B cell (primary cell): ENCODE results near the gene NCBP3. TPM values are rescaled to one million over a fixed set of nuclear protein-coding genes. Genes with fewer than 3 reads are reported as not detected.

ENCODE experiments used
- ATAC-seq: fragments of 200-7000 bp; cut with Tn5 transposase; one replicate; pipeline ENCODE4 v1.10.0; 2021; ENCODE audit warnings: low read depth, mild to moderate bottlenecking, moderate number of reproducible peaks, moderate library complexity
- CTCF ChIA-PET: fragments of 350-600 bp; sonication (Branson Sonifier 250); formaldehyde crosslinking; loops from one replicate; lab custom pipeline; 2021; ENCODE audit warnings: antibody characterized with exemption, inconsistent platforms; lab: Charles Lee
- POLR2A ChIA-PET: fragments of 350-600 bp; sonication (Branson Sonifier 250); formaldehyde crosslinking; loops from one replicate; lab custom pipeline; 2021; ENCODE audit warnings: antibody characterized with exemption; lab: Charles Lee
- DNase-seq: peaks from one replicate; pipeline ENCODE4 v3.0.0; 2013
- H2AFZ ChIP-seq: 2 replicates; pipeline ENCODE4 v1.6.1; 2012; ENCODE audit warnings: mild to moderate bottlenecking, low read depth, low read length; ENCODE audit not compliant: insufficient read depth, poor library complexity, severe bottlenecking
- H3K27ac ChIP-seq, 2 donors: 1 replicate in 1 of 2; 2 replicates in 1 of 2; pipeline ENCODE4 v1.5.1; 2012 to 2013; ENCODE audit warnings: low read length in 2 of 2, mild to moderate bottlenecking in 2 of 2, moderate library complexity in 1 of 2
- H3K27me3 ChIP-seq, 4 experiments: fragments of 200-600 bp in 1 of 4; sonication (generic) in 1 of 4; replicated peaks in 1 of 4; 1 replicate in 2 of 4; 2 replicates in 2 of 4; pipeline versions ENCODE4 v1.6.1 to v1.7.0; 2013 to 2016; ENCODE audit warnings: low read length in 3 of 4, mild to moderate bottlenecking in 2 of 4, mixed read lengths in 1 of 4, moderate library complexity in 1 of 4; ENCODE audit not compliant: insufficient read depth in 4 of 4, control insufficient read depth in 3 of 4; ENCODE audit errors: control extremely low read depth in 1 of 4
- H3K36me3 ChIP-seq, 2 experiments: replicated peaks in 1 of 2; 1 replicate in 1 of 2; 2 replicates in 1 of 2; pipeline versions ENCODE4 v1.6.1 to v1.7.1; 2013; ENCODE audit warnings: low read length in 1 of 2; ENCODE audit not compliant: insufficient read depth in 2 of 2, control insufficient read depth in 1 of 2; ENCODE audit errors: control extremely low read depth in 1 of 2, extremely low read depth in 1 of 2
- H3K4me1 ChIP-seq, 2 donors: fragments of 200-600 bp in 1 of 2; sonication (generic) in 1 of 2; 1 replicate in 1 of 2; 2 replicates in 1 of 2; pipeline versions ENCODE4 v1.5.1 to v1.6.1; 2013 to 2017; ENCODE audit warnings: low read length in 2 of 2; ENCODE audit not compliant: control insufficient read depth in 2 of 2, insufficient read depth in 2 of 2
- H3K4me2 ChIP-seq: replicated peaks from 2 replicates; pipeline ENCODE3; 2012; ENCODE audit warnings: mild to moderate bottlenecking, low read depth, low read length; ENCODE audit not compliant: poor library complexity, severe bottlenecking
- H3K4me3 ChIP-seq, 5 experiments: fragments of 200-600 bp in 1 of 5; sonication (generic) in 1 of 5; 1 replicate in 3 of 5; 2 replicates in 2 of 5; pipeline versions ENCODE4 v1.5.1 to v1.7.0; 2011 to 2016; ENCODE audit warnings: low read length in 4 of 5, mild to moderate bottlenecking in 4 of 5, low read depth in 2 of 5, control low read depth in 1 of 5, moderate library complexity in 1 of 5; ENCODE audit not compliant: insufficient read depth in 1 of 5; ENCODE audit errors: control extremely low read depth in 1 of 5, extremely low read depth in 1 of 5
- H3K79me2 ChIP-seq: fragments of 200-600 bp; sonication (generic); one replicate; pipeline ENCODE4 v1.6.0; 2016; ENCODE audit warnings: low read length; ENCODE audit not compliant: control insufficient read depth, insufficient read depth
- H3K9ac ChIP-seq: fragments of 200-600 bp; sonication (generic); 2 replicates; pipeline ENCODE4 v1.6.1; 2017; ENCODE audit warnings: mild to moderate bottlenecking, low read length, moderate library complexity
- H3K9me3 ChIP-seq, 3 donors: one replicate each; pipeline versions ENCODE4 v1.6.1 to v1.7.1; 2013; ENCODE audit warnings: low read length in 2 of 3; ENCODE audit not compliant: control insufficient read depth in 2 of 3, insufficient read depth in 1 of 3; ENCODE audit errors: control extremely low read depth in 1 of 3
- H4K20me1 ChIP-seq: 2 replicates; pipeline ENCODE4 v1.6.0; 2012; ENCODE audit warnings: mild to moderate bottlenecking, low read length; ENCODE audit not compliant: insufficient read depth, control insufficient read depth, poor library complexity, severe bottlenecking
- H3K27ac Mint-ChIP-seq: one replicate; pipeline ENCODE4 v1.8.0; 2021; ENCODE audit warnings: mixed read lengths
- H3K27me3 Mint-ChIP-seq: one replicate; pipeline ENCODE4 v1.8.0; 2021; ENCODE audit warnings: mixed read lengths
- H3K4me1 Mint-ChIP-seq: one replicate; pipeline ENCODE4 v1.8.0; 2021; ENCODE audit warnings: mixed read lengths
- H3K4me3 Mint-ChIP-seq: one replicate; pipeline ENCODE4 v1.8.0; 2021; ENCODE audit warnings: mixed read lengths
- H3K9me3 Mint-ChIP-seq: one replicate; pipeline ENCODE4 v1.8.0; 2022; ENCODE audit warnings: mixed read lengths; ENCODE audit not compliant: insufficient read depth
- CTCF ChIP-seq: fragments of 200-600 bp; IDR thresholded peaks from one replicate; pipeline ENCODE4 v1.8.0; 2022; ENCODE audit warnings: antibody characterized with exemption, mild to moderate bottlenecking
- EZH2 ChIP-seq: IDR thresholded peaks from 2 replicates; pipeline ENCODE4 v1.6.1; 2012; ENCODE audit warnings: borderline replicate concordance, low read depth, mild to moderate bottlenecking, moderate library complexity, low read length; ENCODE audit not compliant: insufficient read depth, poor library complexity, severe bottlenecking
- whole genome bisulfite sequencing: methylation state at CpG from one replicate; pipeline ENCODE4 v1.1.5; 2013; ENCODE audit warnings: missing lambda C conversion rate; ENCODE audit not compliant: insufficient coverage; 5-methylcytosine and 5-hydroxymethylcytosine counted together
- intact Hi-C: fragments of 100-400 bp; cut with micrococcal nuclease; formaldehyde crosslinking; loops from one replicate; pipeline ENCODE4 v1.10.0; 2022
- polyA plus RNA-seq: library from polyadenylated mRNA; depleted of rRNA; stranded (reverse); fragments of >200 nt; gene quantifications from 2 replicates; pipeline ENCODE4 v1.2.3, GENCODE V29; 2012
- total RNA-seq, 2 donors: library from RNA; stranded (reverse); fragments of 120-200 nt in 1 of 2; gene quantifications; 1 replicate in 1 of 2; 2 replicates in 1 of 2; pipeline versions ENCODE4 v1.2.3 to v1.2.4, GENCODE V29; 2013 to 2022

Gene NCBP3
- total and polyA plus RNA-seq, 2 donors (not counting 1 experiment from before 2014, with no cell fraction given) = 11.1 to 71.7 TPM

GRCh38 chr17:3801347-3801746 is 44.7 kb downstream of the NCBP3 start:
- ATAC-seq (no peak), DNase-seq (no peak)
- Histone ChIP-seq H3K79me2 (no peaks in the 10 kb centered on the region), H3K4me1 (peaks cover 14 to 51% of the 10 kb centered on the region in 2 donors), H3K27ac (no peak overlapping the region), H3K36me3 (no peaks in the 10 kb centered on the region), H3K9me3 (peaks cover 0 to 3% (median 0%) of the 10 kb centered on the region in 3 donors), H3K4me3 (no peak overlapping the region), H4K20me1 (no peaks in the 10 kb centered on the region), H3K9ac (no peak overlapping the region), H3K4me2 (no peak overlapping the region), H2AFZ (no peak overlapping the region), H3K27me3 (no peaks in the 10 kb centered on the region)
- WGBS = 97% methylated on average over 5 of the region's 7 CpGs
- TF ChIP-seq EZH2 (no peak), CTCF (no peak)
- no peaks in the 10 kb centered on the region for H3K9me3 Mint-ChIP-seq
- H3K4me3 Mint-ChIP-seq = no peak overlapping the region
- ChIA-PET POLR2A (interaction anchor here (0.5 to 1.5 kb wide), 2 partner anchors 8 to 63 kb away, joined by 4 to 5 read pairs; no protein-coding TSS in a partner anchor), CTCF (no interaction called here)
- intact Hi-C loops = no loop called here
- no peaks in the 10 kb centered on the region for H3K27me3 Mint-ChIP-seq
- H3K27ac Mint-ChIP-seq = peak overlapping the region; percentile 32
- peaks cover 61% of the 10 kb centered on the region for H3K4me1 Mint-ChIP-seq

- POLR2A ChIA-PET = interaction anchor here (0.5 to 1.5 kb wide), 2 partner anchors 9 to 62 kb away, joined by 4 to 5 read pairs; no protein-coding TSS in a partner anchor
- peaks cover 14 to 54% of the 10 kb centered on the region in 2 donors for H3K4me1 ChIP-seq
Measured at GRCh38 chr17:3800362-3801271, 45.4 kb downstream of the NCBP3 start, which contains the start of gene ITGAE. TSS of gene ITGAE (minus strand) at chr17:3801188. CDS start at chr17:3801144, 44 bp downstream.

More at GRCh38 chr17:3800362-3801271, 45.4 kb downstream of the NCBP3 start, which contains the start of gene ITGAE:
- H3K4me3 Mint-ChIP-seq = no peak within 1 kb of the TSS
- intact Hi-C loops = no loop called here
- peak within 1 kb of the TSS; percentile 73 for H3K27ac Mint-ChIP-seq
- DNase-seq (no peak), ATAC-seq (no peak)
- no peak within 1 kb of the TSS for H2AFZ ChIP-seq
- TF ChIP-seq CTCF (no peak), EZH2 (no peak)
- H3K4me3 ChIP-seq = no peak within 1 kb of the TSS
- 93% methylated on average over 14 of the region's 17 CpGs for WGBS
- no peak within 1 kb of the TSS for H3K4me2 ChIP-seq
- H3K79me2 ChIP-seq = no peaks in the 10 kb centered on the region
- H3K4me1 Mint-ChIP-seq = peaks cover 64% of the 10 kb centered on the region
- H3K27me3 ChIP-seq = no peaks in the 10 kb centered on the region
- H3K9me3 ChIP-seq = peaks cover 0 to 3% (median 0%) of the 10 kb centered on the region in 3 donors
- H3K36me3 ChIP-seq = no peaks in the 10 kb centered on the region
- no peaks in the 10 kb centered on the region for H4K20me1 ChIP-seq
- no peak within 1 kb of the TSS for H3K27ac ChIP-seq
- no peaks in the 10 kb centered on the region for H3K27me3 Mint-ChIP-seq
- CTCF ChIA-PET = no interaction called here
- H3K9ac ChIP-seq = no peak within 1 kb of the TSS
- no peaks in the 10 kb centered on the region for H3K9me3 Mint-ChIP-seq
